GM19438 (cell line): ENCODE results near the gene DENND4B.
"Not testable (repeated sequence)": the region's sequence is repeated elsewhere in the genome, so short reads cannot be mapped to it uniquely, and the experiment has no call there.

Experiments used
- ATAC-seq: cut with Tn5 transposase; IDR thresholded peaks from one replicate; pipeline ENCODE4 v1.9.1; 2021; ENCODE audit warnings: low read depth; ENCODE audit not compliant: unreplicated experiment

The DENND4B gene

DNA sequence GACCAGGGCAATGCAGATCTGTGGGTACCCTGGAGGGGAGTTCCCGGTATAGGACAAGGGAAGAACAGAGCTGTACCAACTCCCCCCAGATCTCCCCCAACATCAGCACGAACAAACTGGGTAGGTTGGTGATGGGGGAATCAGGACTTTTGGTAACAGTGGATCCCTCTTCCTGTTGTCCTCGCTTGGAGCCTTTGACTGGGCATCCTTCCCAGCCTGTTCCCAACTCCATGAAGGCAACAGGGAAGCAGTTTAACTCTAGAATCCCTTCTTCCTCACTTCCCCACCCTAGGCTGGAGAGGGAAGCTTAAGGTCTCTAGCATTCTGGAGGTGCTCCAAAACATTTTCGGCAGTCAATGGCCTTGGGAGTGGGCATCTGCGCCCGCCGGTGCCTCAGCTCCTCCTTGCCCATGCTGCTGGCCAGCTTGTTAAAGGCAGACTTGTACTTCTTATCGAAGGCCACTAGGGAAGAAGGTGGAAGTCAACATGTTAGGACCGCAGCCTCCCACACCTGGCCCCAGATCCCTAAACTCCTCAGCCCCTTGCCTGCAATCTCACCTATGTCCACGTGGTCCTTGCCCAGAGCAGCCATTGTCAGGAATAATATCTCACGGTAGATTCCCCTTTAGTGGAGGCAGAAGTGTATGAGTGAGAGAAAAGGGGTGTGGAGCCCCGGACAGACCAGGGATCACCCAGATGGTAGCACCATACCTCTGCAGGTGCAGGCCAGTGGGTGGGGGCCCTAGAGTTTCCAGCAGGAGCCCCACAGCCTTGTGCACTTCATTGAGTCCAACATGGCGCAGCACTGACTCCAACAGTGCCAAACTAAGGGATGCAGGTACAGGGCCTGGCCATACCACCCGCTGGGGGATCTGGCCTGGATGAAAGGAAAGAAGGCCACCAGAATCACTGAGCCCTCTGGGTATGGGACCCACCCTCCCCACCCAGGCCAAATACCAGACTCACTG lies 16.3 kb downstream of the DENND4B start:
- no peak for ATAC-seq

DNA sequence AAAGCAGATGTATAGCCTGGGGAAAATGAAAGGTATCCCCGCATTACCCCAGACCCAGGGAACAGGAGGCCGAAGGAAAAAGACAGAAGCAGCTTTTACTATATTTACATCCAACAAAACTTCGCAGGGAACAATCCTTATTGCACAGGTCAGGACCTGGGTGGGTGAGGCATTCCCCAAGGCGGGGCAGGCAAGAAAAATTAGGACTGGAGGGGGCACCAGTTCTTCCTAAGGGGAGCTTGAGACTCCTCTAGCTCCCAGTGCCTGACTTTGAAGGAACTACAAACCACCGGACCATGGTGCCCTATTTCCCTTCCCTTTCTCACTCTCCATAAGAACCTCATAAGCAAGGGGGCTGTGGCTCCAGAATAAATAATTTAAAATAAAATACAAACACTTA lies 17.1 kb downstream of the DENND4B start:
- ATAC-seq = no peak

DNA sequence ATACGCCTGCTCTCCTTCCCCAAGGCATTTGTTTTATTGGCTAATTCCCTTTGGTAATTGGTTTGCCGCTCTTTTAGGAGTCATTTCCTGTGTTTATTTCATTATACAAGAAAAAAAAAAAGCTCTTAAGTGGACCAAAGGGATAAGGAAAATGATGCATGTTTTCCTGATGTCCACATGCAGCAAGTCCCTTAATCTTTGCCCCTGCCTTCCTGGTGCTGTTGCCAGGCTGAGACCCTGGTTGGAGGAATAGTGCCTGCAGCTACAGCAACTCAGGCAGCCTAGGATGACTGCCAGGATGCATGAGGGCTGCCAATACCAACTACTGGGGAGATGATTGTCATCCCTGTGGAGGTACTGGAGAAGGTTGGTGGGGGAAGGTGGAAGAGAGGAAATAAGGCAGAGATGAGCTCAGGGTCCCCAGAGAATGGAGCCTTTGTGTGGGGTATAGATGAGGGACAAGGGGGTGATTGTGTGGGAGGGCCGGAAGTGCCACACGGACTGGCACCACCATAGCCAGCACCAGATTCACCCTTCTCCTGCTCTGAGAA lies 17.7 kb downstream of the DENND4B start:
- ATAC-seq = no peak

DNA sequence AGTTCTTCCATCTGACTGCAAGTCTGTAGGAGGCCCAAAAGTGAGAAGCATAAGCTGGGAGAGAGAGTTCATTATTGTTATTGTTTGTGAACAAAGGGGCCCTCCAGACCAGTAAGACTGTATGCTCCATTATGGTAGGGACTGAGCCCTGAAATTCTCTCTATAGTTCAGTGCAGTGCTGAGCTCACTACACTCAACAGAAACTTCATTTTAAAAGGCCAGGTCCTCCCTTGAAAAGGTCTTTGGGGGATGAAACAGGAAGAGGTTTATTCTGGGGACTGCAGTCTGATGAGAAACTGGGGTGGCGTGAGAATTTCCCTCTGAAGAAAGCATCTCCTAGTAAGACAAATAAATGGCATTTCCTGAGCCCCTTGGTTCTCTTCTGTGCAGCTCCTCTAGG lies 18.3 kb downstream of the DENND4B start:
- no peak for ATAC-seq

DNA sequence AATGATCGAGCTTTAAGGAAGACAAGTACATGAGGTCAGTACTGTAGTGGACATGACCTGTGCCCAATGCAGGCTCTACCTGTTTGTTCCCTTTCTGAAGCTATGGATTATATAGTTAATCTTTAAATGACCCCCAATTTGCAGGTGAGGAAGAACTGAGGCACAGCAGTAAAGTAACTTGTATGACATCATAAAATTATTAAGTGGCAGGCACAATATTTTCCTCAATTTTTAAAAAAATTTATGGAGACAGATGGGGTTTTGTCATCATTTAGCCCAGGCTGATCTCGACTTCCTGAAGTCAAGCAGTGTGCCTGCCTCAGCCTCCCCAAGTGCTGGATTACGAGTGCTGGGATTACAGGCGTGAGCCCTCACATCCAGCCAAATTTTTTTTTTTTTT lies 20.1 kb downstream of the DENND4B start:
- no peak for ATAC-seq

DNA sequence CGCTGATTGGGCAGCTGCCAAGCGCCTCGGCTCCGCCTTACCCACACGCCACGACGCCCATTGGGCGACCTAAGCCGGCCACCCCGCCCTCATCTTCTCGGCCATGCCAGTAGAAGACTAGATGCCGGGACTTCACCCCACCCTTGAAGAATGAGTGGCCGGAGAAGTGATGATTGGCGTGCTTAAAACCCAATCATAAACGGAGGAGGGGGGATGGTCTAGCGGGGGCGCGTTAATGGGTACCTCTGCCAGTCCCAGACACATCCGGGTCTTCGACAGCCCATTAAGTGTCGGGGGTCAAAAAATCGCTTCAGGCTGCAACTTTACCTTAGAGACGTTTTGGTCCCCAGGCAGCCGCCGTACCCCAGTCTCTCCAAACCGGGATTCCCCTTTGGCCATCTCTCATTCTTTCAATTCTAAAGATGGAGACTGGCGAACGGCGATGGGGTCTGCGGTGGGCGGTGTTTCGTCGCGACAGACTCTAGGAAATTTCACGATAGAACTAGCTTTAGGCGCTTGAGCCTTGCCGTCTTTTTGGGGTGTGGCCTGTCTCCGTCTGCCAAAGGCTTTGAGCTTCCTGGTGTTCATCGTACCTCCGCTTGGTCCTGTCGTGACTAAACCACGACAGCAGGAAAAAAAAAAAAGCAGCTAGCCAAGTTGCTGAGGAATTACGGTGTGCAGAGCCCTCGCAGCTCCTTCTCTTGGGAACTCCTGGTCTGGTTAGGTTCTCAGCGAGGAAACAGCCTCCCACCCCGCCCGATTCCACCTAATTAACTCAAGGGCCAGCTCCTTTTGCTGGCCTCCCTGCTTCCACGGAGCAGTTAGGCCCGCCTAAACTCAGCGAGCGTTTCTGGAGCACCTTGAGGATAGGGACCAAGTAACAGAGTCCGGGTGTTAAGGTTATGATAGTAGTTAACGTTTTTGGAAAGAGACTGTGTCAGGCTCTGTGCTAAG lies 23.3 kb downstream of the DENND4B start, which contains the start of gene GATAD2B:
TSS of gene GATAD2B (minus strand) at position 1 of the 954 bp plus-strand sequence. CDS start 94,625 bp downstream, outside the sequence.
- peak; percentile 93 for ATAC-seq

DNA sequence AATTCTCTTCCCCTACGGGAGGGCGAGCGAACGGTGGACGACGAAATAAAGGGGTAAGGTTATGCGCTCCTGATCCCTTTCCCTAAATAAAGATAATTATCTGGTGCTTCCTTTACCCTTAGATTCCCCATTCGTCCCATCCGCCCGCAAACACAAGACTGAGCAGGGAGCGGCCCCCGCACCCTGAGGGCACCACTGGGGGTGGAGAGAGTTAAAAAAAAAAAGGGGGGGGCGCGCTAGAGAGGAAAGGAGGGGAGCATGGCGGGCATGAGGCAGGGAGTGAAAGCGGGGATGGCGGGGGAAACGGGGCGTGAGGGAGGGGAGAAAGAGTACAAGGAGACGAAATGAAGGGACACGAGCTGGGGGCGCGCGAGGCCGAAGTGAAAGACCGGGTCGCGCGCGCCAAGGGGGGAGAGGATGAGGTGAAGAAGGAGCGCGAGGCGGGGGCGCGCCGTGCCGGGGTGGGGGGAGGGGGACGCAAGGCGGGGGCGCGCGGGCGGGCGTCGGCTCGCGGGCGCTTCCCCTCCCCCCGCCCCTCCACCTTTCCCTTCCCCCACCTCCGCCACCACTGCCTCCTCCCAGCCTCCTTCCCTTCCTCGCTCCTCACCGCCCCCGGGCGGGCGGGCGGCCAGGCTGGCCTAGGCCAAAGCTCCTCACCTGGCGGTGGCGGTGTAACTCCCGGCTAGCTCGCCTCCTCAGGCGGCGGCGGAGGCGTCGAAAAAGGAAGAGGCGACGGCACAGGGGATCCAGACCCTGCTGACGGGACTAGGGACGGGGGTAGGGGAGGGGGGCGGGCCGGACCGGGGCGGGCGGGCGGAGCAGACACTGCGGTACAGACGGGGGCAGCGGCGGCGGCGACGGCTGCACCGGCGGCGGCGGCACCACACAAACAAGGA lies 24.2 kb downstream of the DENND4B start:
- ATAC-seq = peak; percentile 27

DNA sequence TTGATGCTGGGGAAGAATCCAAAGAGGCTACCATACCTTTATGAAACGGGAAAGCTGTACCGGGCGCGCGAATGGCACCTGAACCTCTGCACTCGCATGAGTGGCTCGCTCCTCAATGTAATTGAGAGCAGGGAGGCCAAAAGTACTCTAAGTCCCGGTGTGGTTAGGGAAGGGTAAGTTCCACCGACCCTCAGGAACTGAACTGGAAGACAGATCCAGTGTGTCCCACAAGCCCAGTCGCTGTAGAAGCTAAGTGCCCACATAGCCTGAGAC lies 24.8 kb downstream of the DENND4B start:
- no peak for ATAC-seq

DNA sequence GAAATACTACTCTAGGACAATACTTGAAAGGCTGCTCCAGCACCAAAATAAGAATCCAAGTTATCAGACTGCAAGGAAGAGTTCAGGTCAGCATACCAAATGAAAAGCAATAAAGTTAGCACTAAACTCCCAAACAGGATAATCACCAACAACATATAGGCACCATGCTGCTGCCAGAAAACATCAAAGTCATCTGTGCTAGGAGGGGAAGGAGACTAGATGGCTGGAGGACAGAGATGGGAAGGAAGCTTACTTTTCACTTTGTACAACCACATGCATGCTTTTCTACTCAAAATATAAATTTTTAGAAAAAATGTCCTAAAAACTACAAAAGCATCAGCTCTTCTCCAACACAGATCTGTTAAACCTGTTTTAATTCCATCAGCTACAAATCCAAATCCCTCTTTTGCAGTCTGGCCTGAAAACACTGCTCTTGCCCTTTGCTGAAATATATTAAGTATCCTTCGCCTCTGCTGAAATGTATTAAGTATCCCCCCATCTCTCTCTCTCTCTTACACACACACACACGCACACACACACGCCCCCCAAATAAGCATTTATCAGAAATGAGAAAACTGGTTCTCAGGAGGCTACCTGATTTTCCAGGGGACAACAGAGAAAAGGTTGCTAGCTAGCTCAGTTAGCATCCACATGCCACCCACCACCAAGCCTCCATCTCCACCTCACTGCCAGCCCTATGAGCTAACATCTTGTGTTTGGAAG lies 25.3 kb downstream of the DENND4B start:
- ATAC-seq = no peak

DNA sequence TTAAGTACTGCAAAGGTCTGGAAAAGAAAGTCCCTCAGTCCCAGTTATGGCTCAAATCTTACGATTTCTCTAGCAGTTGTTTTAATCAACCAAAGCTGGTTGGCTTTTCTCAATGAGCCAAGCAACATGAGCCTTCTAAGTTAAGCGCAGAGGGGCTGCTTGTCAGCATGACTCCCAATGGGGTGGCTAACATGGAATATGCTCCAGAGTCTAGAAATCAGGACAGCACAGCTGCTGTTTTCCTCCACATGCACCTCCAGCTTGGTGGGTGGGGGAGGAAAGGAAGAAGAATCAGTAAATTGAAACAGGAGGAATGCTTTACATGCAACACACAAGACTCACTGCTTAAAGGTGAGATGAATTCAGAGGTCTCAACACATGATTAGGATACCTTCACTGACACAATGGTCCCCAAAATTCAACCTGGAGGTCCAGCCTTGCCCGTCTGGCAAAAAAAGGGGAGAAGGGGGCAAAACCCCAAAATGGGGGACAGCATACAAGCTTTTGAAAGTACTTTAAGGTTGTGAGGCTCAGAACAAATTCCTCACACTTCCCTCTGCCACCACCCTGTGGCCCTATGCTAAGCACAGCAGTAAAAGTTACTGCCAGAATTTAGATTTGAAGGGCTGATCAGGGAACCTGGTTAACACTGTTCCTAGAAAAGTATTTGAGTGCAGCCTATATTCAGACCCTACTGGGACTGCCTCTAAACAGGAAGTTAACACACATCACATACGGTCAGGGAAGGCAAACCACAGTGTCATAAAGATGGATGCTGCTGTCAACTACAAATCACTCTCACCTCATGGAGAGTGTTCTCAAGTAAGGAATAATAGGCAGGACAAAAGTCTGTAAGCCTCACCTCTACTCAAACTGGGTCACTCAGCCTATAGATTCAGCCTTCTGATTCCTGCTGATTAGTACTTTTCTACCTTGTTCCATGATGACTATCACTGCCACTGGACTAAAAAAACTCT lies 26.4 kb downstream of the DENND4B start:
- no peak for ATAC-seq

DNA sequence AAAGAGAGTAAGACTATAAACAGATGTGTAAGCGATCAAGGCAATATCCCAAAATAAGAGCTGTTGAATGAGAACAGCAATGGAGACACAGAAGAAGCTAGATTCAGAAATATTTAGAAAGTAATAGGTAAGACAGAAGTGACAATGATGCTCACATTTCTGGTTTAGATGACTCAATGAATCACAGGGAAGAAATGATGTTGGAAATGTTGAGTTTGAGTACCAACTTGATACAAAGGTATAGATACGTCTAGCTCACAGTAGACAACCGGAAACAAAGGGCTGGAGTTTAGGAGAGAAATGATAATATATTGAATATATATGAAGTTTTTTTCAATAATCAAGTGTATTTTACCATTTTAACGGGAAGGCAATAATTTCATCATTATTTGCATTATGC lies 30.2 kb downstream of the DENND4B start:
- no peak for ATAC-seq

DNA sequence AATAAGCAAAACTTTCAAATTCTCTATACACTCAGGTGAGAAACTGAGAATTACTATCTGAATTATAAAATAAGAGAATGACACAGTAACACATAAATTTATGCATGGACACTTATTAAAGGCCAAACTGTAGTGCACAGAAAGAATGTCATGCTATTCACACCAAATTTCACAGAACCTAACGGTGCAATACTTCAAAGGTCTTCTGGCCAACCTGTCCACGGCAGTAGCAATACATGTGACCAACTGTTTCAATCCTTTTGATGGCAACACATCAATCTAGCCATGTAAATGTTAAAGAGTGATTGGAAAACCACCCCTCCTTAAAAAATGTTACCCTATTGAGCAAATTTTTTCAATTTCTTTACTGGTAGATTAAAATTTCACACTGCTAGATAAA lies 34.2 kb downstream of the DENND4B start:
- ATAC-seq = no peak

DNA sequence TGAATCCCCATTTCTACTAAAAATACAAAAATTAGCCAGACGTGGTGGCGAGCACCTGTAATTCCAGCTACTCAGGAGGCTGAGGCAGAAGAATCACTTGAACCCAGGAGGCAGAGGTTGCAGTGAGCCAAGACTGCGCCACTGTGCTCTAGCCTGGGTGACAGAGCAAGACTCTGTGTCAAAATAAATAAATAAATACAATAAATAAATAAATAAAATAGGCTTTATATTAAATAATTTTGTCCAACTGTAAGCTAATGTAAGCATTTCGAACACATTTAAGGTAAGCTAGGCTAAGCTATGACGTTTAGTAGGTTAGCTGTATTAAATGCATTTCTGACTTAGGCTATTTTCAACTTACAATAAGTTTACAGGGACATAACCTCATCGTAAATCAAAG lies 36.0 kb downstream of the DENND4B start:
- ATAC-seq = not testable (repeated sequence)

DNA sequence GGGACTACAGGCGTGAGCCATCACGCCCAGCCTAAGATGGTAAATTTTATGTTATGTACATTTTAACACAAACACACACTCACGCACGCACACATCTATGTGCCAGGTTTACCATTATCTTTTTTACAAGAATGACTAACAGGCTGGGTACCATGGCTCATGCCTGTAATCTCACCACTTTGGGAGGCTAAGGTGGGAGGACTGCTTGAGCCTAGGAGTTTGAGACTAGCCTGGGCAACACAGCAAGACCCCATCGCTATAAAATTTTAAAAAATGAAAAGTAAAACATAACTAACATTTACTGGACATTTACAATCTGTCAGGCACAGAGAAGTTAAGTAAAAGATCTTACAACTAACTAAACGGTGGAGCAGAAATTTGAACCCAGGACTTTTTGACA lies 38.4 kb downstream of the DENND4B start:
- ATAC-seq = no peak

DNA sequence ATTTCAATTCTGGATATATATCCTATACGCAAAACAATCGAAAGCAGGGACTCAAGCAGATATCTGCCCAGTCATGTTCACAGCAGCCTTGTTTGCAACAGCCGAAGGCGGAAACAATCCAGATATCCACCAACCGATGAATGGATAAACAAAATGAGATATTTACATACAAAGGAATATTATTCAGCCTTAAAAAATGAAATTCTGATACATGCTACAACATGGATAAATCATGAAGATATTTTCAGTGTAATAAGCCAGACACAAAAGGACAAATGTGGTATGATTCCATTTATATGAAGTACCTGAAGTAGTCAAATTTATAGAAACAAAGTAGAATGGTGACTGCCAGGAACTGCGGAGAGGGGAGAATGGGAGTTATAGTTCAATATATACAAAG lies 39.4 kb downstream of the DENND4B start:
- ATAC-seq = no peak

DNA sequence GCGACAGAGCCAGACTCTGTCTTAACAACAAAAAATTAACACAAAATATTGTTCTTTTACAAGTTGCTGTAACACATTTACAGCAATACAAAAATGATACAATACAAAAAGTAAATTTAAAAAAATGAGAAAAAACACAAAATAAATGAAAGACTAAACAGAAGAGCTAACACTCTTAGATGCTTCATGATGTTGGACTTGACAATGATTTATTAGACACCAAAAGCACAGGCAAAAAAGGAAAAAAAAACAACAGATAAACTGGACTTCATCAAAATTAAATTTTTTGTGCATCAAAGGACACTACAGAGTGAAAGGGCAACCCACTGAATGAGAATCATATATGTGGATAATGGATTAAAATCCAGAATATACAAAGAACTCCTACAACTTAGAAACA lies 40.1 kb downstream of the DENND4B start:
- ATAC-seq = no peak

DNA sequence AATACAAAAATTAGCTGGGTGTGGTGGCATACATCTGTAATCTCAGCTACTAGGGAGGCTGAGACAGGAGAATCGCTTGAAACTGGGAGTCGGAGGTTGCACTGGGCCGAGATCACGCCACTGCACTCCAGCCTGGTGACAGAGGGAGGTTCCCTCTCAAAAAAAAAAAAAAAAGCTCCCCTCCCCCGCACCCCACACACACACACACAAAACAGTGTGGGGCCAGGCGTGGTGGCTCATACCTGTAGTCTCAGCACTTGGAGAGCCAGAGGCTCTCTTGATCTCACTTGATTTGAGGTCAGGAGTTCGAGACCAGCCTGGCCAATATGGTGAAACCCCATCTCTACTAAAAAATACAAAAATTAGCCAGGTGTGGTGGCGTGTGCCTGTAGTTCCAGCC lies 40.6 kb downstream of the DENND4B start:
- ATAC-seq = not testable (repeated sequence)

DNA sequence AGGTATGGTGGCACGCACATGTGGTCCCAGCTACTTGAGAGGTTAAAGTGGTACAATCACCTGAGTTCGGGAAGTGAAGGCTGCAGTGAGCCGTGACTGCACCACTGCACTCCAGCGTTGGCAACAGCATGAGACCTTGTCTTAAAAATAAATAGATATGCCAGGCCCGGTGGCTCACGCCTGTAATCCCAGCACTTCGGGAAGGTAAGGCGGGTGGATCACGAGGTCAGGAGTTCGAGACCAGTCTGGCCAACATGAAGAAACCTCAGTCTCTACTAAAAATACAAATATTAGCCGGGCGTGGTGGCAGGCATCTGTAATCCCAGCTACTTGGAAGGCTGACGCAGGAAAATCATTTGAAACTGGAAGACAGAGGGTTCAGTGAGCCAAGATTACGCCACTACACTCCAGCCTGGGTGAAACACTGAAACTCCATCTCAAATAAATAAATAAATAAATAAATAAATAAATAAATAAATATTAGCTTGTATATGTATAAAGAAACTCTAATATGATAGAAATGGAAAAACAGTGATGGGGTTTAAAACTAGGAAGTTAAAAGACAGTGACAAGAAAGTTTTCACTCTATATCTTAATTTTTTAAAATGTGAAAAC lies 42.6 kb downstream of the DENND4B start:
- ATAC-seq = no peak
